HG03097 (cell line): ENCODE measurements around the gene MTA1.

ENCODE experiments used
- ATAC-seq: cut with Tn5 transposase; IDR thresholded peaks from one replicate; pipeline ENCODE4 v1.9.1; 2021; ENCODE audit not compliant: unreplicated experiment, low FRiP score

MTA1 gene

GRCh38 chr14:105421723-105422615 is 2.3 kb downstream of the MTA1 start:
- ATAC-seq = no peak

GRCh38 chr14:105422695-105423487 is 3.3 kb downstream of the MTA1 start:
- ATAC-seq = no peak

- ATAC-seq = no peak
These were observed 4.0 kb downstream of the MTA1 start for GRCh38 chr14:105423488-105424195.

GRCh38 chr14:105424861-105425260 is 5.2 kb downstream of the MTA1 start:
- no peak for ATAC-seq

GRCh38 chr14:105425823-105426247 is 6.2 kb downstream of the MTA1 start:
- ATAC-seq = no peak

- ATAC-seq = no peak
These were observed 6.9 kb downstream of the MTA1 start for GRCh38 chr14:105426416-105427130.

GRCh38 chr14:105427412-105427811 is 7.8 kb downstream of the MTA1 start:
- no peak for ATAC-seq

GRCh38 chr14:105427936-105428485 is 8.4 kb downstream of the MTA1 start:
- ATAC-seq = no peak

- ATAC-seq = no peak
These were observed 10.4 kb downstream of the MTA1 start for GRCh38 chr14:105430042-105430441.

- no peak for ATAC-seq
These were observed 10.9 kb downstream of the MTA1 start for GRCh38 chr14:105430565-105430964.

GRCh38 chr14:105431256-105431655 is 11.6 kb downstream of the MTA1 start:
- ATAC-seq = no peak

GRCh38 chr14:105432657-105433056 is 13.0 kb downstream of the MTA1 start:
- no peak for ATAC-seq

- ATAC-seq = no peak
These were observed 13.6 kb downstream of the MTA1 start for GRCh38 chr14:105433161-105433605.

GRCh38 chr14:105436402-105436801 is 16.8 kb downstream of the MTA1 start:
- no peak for ATAC-seq

GRCh38 chr14:105436891-105437722 is 17.5 kb downstream of the MTA1 start:
- no peak for ATAC-seq

GRCh38 chr14:105437723-105438500 is 18.3 kb downstream of the MTA1 start:
- no peak for ATAC-seq

- ATAC-seq = no peak
These were observed 19.6 kb downstream of the MTA1 start for GRCh38 chr14:105439179-105439578.
